ENCODE measurements around the gene ZC4H2.

ZC4H2 gene

DNA sequence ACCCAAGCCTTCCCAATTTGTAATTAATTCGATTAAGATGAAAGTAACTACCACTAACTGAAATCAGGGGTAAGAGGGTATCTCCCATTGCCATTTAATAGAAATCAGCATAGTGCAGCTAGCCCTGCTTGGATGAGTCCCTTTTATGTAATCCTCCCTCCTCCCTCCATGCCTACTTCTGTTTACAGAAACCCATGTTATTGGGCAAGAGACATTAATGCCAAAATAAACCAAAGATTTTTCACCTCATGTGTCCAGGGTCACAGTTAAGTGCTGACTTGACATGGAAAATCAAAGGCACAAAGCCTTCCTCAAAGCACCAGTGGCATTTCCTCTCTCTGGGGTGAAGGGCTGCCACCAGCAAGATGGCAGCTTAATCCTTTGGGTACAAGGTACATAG, 50.8 kb downstream of the ZC4H2 start:
- no peaks in the 10 kb centered on the region for H3F3A ChIP-seq (ENCODE audit: control insufficient read depth, insufficient read depth)
- no peak overlapping the region for H3K4me3 ChIP-seq (ENCODE audit: low read length)
- no peaks in the 10 kb centered on the region for H3K9me3 ChIP-seq (ENCODE audit: control insufficient read depth, insufficient read depth, low read length)
- H3K9me2 ChIP-seq (replicated peaks; ENCODE audit: control insufficient read depth, low read length): no peaks in the 10 kb centered on the region
- no peaks in the 10 kb centered on the region for H3K27me3 ChIP-seq (ENCODE audit: control insufficient read depth, low read length)
- no peak overlapping the region for H3K27ac ChIP-seq (ENCODE audit: low read depth, low read length)
- TF ChIP-seq, protein P1, sequence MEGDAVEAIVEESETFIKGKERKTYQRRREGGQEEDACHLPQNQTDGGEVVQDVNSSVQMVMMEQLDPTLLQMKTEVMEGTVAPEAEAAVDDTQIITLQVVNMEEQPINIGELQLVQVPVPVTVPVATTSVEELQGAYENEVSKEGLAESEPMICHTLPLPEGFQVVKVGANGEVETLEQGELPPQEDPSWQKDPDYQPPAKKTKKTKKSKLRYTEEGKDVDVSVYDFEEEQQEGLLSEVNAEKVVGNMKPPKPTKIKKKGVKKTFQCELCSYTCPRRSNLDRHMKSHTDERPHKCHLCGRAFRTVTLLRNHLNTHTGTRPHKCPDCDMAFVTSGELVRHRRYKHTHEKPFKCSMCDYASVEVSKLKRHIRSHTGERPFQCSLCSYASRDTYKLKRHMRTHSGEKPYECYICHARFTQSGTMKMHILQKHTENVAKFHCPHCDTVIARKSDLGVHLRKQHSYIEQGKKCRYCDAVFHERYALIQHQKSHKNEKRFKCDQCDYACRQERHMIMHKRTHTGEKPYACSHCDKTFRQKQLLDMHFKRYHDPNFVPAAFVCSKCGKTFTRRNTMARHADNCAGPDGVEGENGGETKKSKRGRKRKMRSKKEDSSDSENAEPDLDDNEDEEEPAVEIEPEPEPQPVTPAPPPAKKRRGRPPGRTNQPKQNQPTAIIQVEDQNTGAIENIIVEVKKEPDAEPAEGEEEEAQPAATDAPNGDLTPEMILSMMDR (IDR thresholded peaks at IDR 0.05; ENCODE audit: low read depth, low read length, poor library complexity, severe bottlenecking): no peak
- TF ChIP-seq EZH2phosphoT487 (IDR thresholded peaks at IDR 0.05; ENCODE audit: borderline replicate concordance, low read length): no peak
- H3K4me1 ChIP-seq (ENCODE audit: control insufficient read depth, low read length): no peaks in the 10 kb centered on the region
- H3K4me2 ChIP-seq (ENCODE audit: low read length): no peak overlapping the region
- no peaks in the 10 kb centered on the region for H4K20me1 ChIP-seq (ENCODE audit: control insufficient read depth, insufficient read depth, low read depth, low read length)
- no peaks in the 10 kb centered on the region for H3K79me2 ChIP-seq (ENCODE audit: control insufficient read depth, low read length)
- no peaks in the 10 kb centered on the region; the same call in 1 of the 2 replicates for H3K36me3 ChIP-seq (ENCODE audit: control insufficient read depth, low read length)

- Histone ChIP-seq H3K79me2 (ENCODE audit: control insufficient read depth, low read length) (no peaks in the 10 kb centered on the region), H3K4me1 (ENCODE audit: control insufficient read depth, low read length) (no peaks in the 10 kb centered on the region), H3K4me3 (ENCODE audit: low read length) (no peak overlapping the region), H3K9me2 (replicated peaks; ENCODE audit: control insufficient read depth, low read length) (no peaks in the 10 kb centered on the region), H3K27ac (ENCODE audit: low read depth, low read length) (no peak overlapping the region), H3K27me3 (ENCODE audit: control insufficient read depth, low read length) (no peaks in the 10 kb centered on the region), H3F3A (ENCODE audit: control insufficient read depth, insufficient read depth) (no peaks in the 10 kb centered on the region), H3K9me3 (ENCODE audit: control insufficient read depth, insufficient read depth, low read length) (no peaks in the 10 kb centered on the region), H3K36me3 (ENCODE audit: control insufficient read depth, low read length) (no peaks in the 10 kb centered on the region), H4K20me1 (ENCODE audit: control insufficient read depth, insufficient read depth, low read depth, low read length) (no peaks in the 10 kb centered on the region), H3K4me2 (ENCODE audit: low read length) (no peak overlapping the region)
- no peak for TF ChIP-seq EZH2phosphoT487 (IDR thresholded peaks at IDR 0.05; ENCODE audit: borderline replicate concordance, low read length)
- TF ChIP-seq, protein P1 (IDR thresholded peaks at IDR 0.05; ENCODE audit: low read depth, low read length, poor library complexity, severe bottlenecking): no peak
Measured at GRCh38 chrX:64908121-64908520, 68.1 kb downstream of the ZC4H2 start.

DNA sequence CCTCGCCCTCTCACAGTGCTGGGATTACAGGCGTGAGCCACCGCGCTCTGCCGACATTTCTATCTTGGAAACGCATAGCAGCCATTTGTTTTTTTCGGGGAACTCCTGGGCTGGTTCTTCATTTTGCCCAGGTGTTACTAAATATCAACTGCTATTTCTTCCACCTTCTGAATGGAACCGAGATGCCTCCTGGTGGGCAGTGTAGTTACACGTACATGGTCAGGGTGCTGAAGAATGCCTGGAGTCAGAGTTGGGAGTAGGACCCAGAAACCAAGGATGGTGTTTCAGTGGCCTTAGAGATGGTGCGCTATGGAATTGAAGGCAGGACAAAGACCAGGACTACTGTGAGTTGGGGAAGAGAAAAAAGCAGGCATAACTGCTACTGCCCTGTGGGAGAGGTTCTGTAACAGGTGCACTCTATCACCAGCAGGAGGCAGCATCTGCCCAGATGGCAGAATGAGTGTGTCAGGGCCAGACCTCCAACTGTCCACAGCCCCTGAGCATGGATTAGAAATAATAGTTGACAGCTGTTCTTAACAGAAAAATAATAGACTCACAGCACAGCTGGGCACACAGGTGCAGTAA, 81.7 kb downstream of the ZC4H2 start:
- Histone ChIP-seq H3K9me3 (ENCODE audit: control insufficient read depth, insufficient read depth, low read length) (no peaks in the 10 kb centered on the region; the same call in 1 of the 2 replicates), H4K20me1 (ENCODE audit: control insufficient read depth, insufficient read depth, low read depth, low read length) (no peaks in the 10 kb centered on the region), H3K9me2 (replicated peaks; ENCODE audit: control insufficient read depth, low read length) (no peaks in the 10 kb centered on the region), H3F3A (ENCODE audit: control insufficient read depth, insufficient read depth) (no peaks in the 10 kb centered on the region), H3K79me2 (ENCODE audit: control insufficient read depth, low read length) (no peaks in the 10 kb centered on the region), H3K4me3 (ENCODE audit: low read length) (no peak overlapping the region), H3K27ac (ENCODE audit: low read depth, low read length) (no peak overlapping the region), H3K4me1 (ENCODE audit: control insufficient read depth, low read length) (peaks cover 8% of the 10 kb centered on the region), H3K4me2 (ENCODE audit: low read length) (no peak overlapping the region), H3K36me3 (ENCODE audit: control insufficient read depth, low read length) (no peaks in the 10 kb centered on the region), H3K27me3 (ENCODE audit: control insufficient read depth, low read length) (no peaks in the 10 kb centered on the region)
- TF ChIP-seq EZH2phosphoT487 (IDR thresholded peaks at IDR 0.05; ENCODE audit: borderline replicate concordance, low read length): no peak
- TF ChIP-seq, protein P1 (IDR thresholded peaks at IDR 0.05; ENCODE audit: low read depth, low read length, poor library complexity, severe bottlenecking): peak; percentile 84
